GM23338 (cell line): Measurements from ENCODE around the gene ZGRF1. TPM values are rescaled to one million over a fixed set of nuclear protein-coding genes. Genes with fewer than 3 reads are reported as not detected.

Experiments used
- ATAC-seq: fragments of 200-7000 bp; cut with Tn5 transposase; 3 replicates; pipeline ENCODE4 v1.9.1; 2020
- DNase-seq: peaks from one replicate; pipeline ENCODE4 v3.0.0-alpha.2; 2015; ENCODE audit warnings: low spot score
- H2AFZ ChIP-seq: fragments of 200-600 bp; sonication (generic); 2 replicates; pipeline ENCODE4 v1.8.0; 2016; ENCODE audit warnings: antibody characterized with exemption, mild to moderate bottlenecking, moderate library complexity
- H3F3A ChIP-seq: fragments of 200-600 bp; sonication (generic); replicated peaks from 2 replicates; pipeline ENCODE4 v1.8.0; 2017; ENCODE audit warnings: antibody characterized with exemption, mixed run types, low read depth
- H3K27ac ChIP-seq: fragments of 200-600 bp; sonication (generic); 2 replicates; pipeline ENCODE4 v1.6.1; 2016; ENCODE audit warnings: low read depth
- H3K27me3 ChIP-seq: fragments of 200-600 bp; sonication (generic); 2 replicates; pipeline ENCODE4 v1.8.0; 2016; ENCODE audit warnings: mild to moderate bottlenecking, mixed run types, moderate library complexity; ENCODE audit not compliant: insufficient read depth
- H3K36me3 ChIP-seq: fragments of 200-600 bp; sonication (generic); 2 replicates; pipeline ENCODE4 v1.8.0; 2016; ENCODE audit warnings: mild to moderate bottlenecking; ENCODE audit not compliant: insufficient read depth
- H3K4me1 ChIP-seq: fragments of 200-600 bp; sonication (generic); 2 replicates; pipeline ENCODE4 v1.8.0; 2016; ENCODE audit warnings: mild to moderate bottlenecking, moderate library complexity; ENCODE audit not compliant: insufficient read depth
- H3K4me2 ChIP-seq: fragments of 200-600 bp; sonication (generic); 2 replicates; pipeline ENCODE4 v1.7.1; 2017; ENCODE audit warnings: mixed run types
- H3K4me3 ChIP-seq: fragments of 200-600 bp; sonication (generic); 2 replicates; pipeline ENCODE4 v1.6.1; 2016; ENCODE audit warnings: mixed run types
- H3K79me2 ChIP-seq: fragments of 200-600 bp; sonication (generic); replicated peaks from 2 replicates; pipeline ENCODE4 v1.8.0; 2017; ENCODE audit warnings: mild to moderate bottlenecking; ENCODE audit not compliant: insufficient read depth
- H3K9me2 ChIP-seq: fragments of 200-600 bp; sonication (generic); 2 replicates; pipeline ENCODE4 v1.8.0; 2017; ENCODE audit not compliant: insufficient read depth
- H4K20me1 ChIP-seq: fragments of 200-600 bp; sonication (generic); replicated peaks from 2 replicates; pipeline ENCODE4 v1.8.0; 2017; ENCODE audit warnings: mild to moderate bottlenecking; ENCODE audit not compliant: insufficient read depth
- H3K27ac Mint-ChIP-seq: 2 replicates; pipeline ENCODE4 v1.8.0; 2020; ENCODE audit warnings: inconsistent platforms, mild to moderate bottlenecking, moderate library complexity, mixed read lengths
- H3K27me3 Mint-ChIP-seq: 3 replicates; pipeline ENCODE4 v1.8.0; 2022; ENCODE audit warnings: low read depth, mild to moderate bottlenecking, moderate library complexity, mixed read lengths, inconsistent platforms; ENCODE audit not compliant: insufficient read depth, poor library complexity
- H3K36me3 Mint-ChIP-seq: 3 replicates; pipeline ENCODE4 v1.8.0; 2021; ENCODE audit warnings: low read depth, mild to moderate bottlenecking, inconsistent platforms, moderate library complexity, mixed read lengths
- H3K4me1 Mint-ChIP-seq: 3 replicates; pipeline ENCODE4 v1.8.0; 2020; ENCODE audit warnings: mild to moderate bottlenecking, inconsistent platforms, mixed read lengths
- H3K4me3 Mint-ChIP-seq: 3 replicates; pipeline ENCODE4 v1.8.0; 2021; ENCODE audit warnings: moderate library complexity, mild to moderate bottlenecking, inconsistent platforms, mixed read lengths
- H3K9me3 Mint-ChIP-seq: 3 replicates; pipeline ENCODE4 v1.8.0; 2020; ENCODE audit warnings: moderate library complexity, mild to moderate bottlenecking, inconsistent platforms, mixed read lengths
- POLR2AphosphoS5 ChIP-seq: IDR thresholded peaks from 2 replicates; pipeline ENCODE4 v1.6.1; 2016; ENCODE audit warnings: antibody characterized with exemption, low read depth
- polyA plus RNA-seq: library from polyadenylated mRNA; unstranded; fragments of >200 nt; fragmentation: Nextera tagmentation; extraction: Ambion mirVana; gene quantifications from 2 replicates; pipeline ENCODE4 v1.2.1, GENCODE V29; 2016
- total RNA-seq: library from RNA; depleted of rRNA; stranded (reverse); fragments of >200 nt; shearing (Covaris generic); gene quantifications from 2 replicates; pipeline ENCODE4 v1.2.3, GENCODE V29; 2014
- TF ChIP-seq, protein P1 (sequence below): IDR thresholded peaks from one replicate; pipeline ENCODE4 v1.6.1; 2018; ENCODE audit warnings: antibody characterized with exemption; ENCODE audit not compliant: unreplicated experiment
- TF ChIP-seq, protein P2 (sequence below), 2 experiments: fragments of 200-600 bp in 1 of 2; sonication (generic) in 1 of 2; conservative IDR thresholded peaks; 2 replicates each; pipeline versions ENCODE4 v1.5.1 to v1.6.1; 2016 to 2017; ENCODE audit warnings: antibody characterized with exemption in 2 of 2, low read depth in 2 of 2, mild to moderate bottlenecking in 2 of 2, moderate library complexity in 1 of 2

ZGRF1 gene
- total and polyA plus RNA-seq, 2 experiments from 2014 or later = 41.7 to 62.6 TPM

DNA sequence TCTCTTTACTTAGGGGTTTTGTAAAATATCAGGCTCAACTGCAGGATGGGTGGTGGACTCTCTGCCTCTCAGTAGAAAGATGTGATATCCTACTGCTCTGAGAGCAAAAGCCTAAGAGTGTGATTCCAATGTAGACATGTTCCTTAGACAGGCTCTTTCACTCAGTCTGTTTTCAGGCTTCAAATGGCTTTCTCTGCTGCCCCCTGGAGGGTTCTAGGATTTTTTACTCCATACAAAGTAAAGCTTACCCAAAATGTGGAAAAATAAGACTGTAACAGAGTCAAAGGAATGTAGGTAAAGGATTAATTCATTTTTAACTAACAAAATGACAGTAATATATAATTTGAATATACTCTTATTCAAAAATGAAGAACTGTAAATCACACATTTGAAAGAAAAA lies 32.1 kb downstream of the ZGRF1 start:
- Mint-ChIP-seq H3K36me3 (peaks cover 35% of the 10 kb centered on the region), H3K4me1 (no peaks in the 10 kb centered on the region), H3K27ac (0 out of 2 replicates have a peak overlapping the region, but pooled peaks have one; percentile 50), H3K4me3 (no peak overlapping the region), H3K27me3 (peaks cover 8% of the 10 kb centered on the region), H3K9me3 (no peaks in the 10 kb centered on the region; the same call in 2 of the 3 replicates)
- H3K36me3 ChIP-seq = peaks cover 26% of the 10 kb centered on the region
- ATAC-seq (peak; percentile 81), DNase-seq (peak; percentile 79)
- H4K20me1 ChIP-seq = no peaks in the 10 kb centered on the region
- H2AFZ ChIP-seq = no peak overlapping the region
- no peak overlapping the region for H3K27ac ChIP-seq
- TF ChIP-seq, protein P1, sequence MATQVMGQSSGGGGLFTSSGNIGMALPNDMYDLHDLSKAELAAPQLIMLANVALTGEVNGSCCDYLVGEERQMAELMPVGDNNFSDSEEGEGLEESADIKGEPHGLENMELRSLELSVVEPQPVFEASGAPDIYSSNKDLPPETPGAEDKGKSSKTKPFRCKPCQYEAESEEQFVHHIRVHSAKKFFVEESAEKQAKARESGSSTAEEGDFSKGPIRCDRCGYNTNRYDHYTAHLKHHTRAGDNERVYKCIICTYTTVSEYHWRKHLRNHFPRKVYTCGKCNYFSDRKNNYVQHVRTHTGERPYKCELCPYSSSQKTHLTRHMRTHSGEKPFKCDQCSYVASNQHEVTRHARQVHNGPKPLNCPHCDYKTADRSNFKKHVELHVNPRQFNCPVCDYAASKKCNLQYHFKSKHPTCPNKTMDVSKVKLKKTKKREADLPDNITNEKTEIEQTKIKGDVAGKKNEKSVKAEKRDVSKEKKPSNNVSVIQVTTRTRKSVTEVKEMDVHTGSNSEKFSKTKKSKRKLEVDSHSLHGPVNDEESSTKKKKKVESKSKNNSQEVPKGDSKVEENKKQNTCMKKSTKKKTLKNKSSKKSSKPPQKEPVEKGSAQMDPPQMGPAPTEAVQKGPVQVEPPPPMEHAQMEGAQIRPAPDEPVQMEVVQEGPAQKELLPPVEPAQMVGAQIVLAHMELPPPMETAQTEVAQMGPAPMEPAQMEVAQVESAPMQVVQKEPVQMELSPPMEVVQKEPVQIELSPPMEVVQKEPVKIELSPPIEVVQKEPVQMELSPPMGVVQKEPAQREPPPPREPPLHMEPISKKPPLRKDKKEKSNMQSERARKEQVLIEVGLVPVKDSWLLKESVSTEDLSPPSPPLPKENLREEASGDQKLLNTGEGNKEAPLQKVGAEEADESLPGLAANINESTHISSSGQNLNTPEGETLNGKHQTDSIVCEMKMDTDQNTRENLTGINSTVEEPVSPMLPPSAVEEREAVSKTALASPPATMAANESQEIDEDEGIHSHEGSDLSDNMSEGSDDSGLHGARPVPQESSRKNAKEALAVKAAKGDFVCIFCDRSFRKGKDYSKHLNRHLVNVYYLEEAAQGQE = no peak
- TF ChIP-seq, protein P2, sequence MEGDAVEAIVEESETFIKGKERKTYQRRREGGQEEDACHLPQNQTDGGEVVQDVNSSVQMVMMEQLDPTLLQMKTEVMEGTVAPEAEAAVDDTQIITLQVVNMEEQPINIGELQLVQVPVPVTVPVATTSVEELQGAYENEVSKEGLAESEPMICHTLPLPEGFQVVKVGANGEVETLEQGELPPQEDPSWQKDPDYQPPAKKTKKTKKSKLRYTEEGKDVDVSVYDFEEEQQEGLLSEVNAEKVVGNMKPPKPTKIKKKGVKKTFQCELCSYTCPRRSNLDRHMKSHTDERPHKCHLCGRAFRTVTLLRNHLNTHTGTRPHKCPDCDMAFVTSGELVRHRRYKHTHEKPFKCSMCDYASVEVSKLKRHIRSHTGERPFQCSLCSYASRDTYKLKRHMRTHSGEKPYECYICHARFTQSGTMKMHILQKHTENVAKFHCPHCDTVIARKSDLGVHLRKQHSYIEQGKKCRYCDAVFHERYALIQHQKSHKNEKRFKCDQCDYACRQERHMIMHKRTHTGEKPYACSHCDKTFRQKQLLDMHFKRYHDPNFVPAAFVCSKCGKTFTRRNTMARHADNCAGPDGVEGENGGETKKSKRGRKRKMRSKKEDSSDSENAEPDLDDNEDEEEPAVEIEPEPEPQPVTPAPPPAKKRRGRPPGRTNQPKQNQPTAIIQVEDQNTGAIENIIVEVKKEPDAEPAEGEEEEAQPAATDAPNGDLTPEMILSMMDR (conservative IDR thresholded peaks at IDR 0.05; ENCODE audit: low read depth in 2 of 2) = peak; percentile 66 to 81
- no peaks in the 10 kb centered on the region for H3K4me1 ChIP-seq
- no peaks in the 10 kb centered on the region for H3K79me2 ChIP-seq
- no peaks in the 10 kb centered on the region for H3K9me2 ChIP-seq
- no peak overlapping the region for H3K4me2 ChIP-seq
- no peak overlapping the region for H3K4me3 ChIP-seq
- 0 out of 2 replicates have a peak, but pooled peaks cover 3% of the 10 kb centered on the region for H3F3A ChIP-seq
- H3K27me3 ChIP-seq = no peaks in the 10 kb centered on the region

DNA sequence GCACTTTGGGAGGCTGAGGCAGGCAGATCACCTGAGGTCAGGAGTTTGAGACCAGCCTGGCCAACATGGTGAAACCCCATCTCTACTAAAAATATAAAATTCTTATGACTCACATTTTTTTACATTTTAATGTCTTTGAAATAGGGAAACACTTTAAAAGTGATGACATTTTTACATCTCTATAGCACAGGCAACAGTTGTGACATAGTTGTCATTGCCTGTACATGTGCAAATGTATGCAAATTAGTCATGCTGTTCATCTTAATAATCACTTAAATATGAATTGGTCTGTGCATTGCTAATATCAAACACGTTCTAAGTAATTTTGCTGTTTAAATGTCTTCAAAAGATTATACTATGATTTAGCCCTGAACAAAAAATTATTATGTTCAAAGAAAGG lies 41.7 kb downstream of the ZGRF1 start:
- H3F3A ChIP-seq = no peaks in the 10 kb centered on the region; the same call in 1 of the 2 replicates
- peaks cover 4% of the 10 kb centered on the region; the same call in 1 of the 2 replicates for H3K36me3 ChIP-seq
- H3K4me3 Mint-ChIP-seq = no peak overlapping the region
- no peaks in the 10 kb centered on the region for H3K27me3 ChIP-seq
- peaks cover 8% of the 10 kb centered on the region for H3K27me3 Mint-ChIP-seq
- peaks cover 29% of the 10 kb centered on the region for H3K36me3 Mint-ChIP-seq
- H3K79me2 ChIP-seq = no peaks in the 10 kb centered on the region
- TF ChIP-seq POLR2AphosphoS5 = no peak
- DNase-seq = no peak
- no peak overlapping the region for H3K27ac ChIP-seq
- no peak overlapping the region for H3K4me3 ChIP-seq
- H3K4me1 Mint-ChIP-seq = peaks cover 3% of the 10 kb centered on the region; the same call in 1 of the 3 replicates
- H3K9me3 Mint-ChIP-seq = no peaks in the 10 kb centered on the region
- no peaks in the 10 kb centered on the region for H4K20me1 ChIP-seq
- H3K9me2 ChIP-seq = no peaks in the 10 kb centered on the region
- H3K27ac Mint-ChIP-seq = no peak overlapping the region
- no peak overlapping the region for H3K4me2 ChIP-seq
- peaks cover 5% of the 10 kb centered on the region; the same call in 1 of the 2 replicates for H3K4me1 ChIP-seq
- no peak overlapping the region for H2AFZ ChIP-seq
- ATAC-seq = no peak
